HEK293 (cell line): ENCODE measurements around the gene HS3ST5.

Experiments used
- CTCF ChIA-PET: fragments of 350-600 bp; formaldehyde crosslinking; extraction: SDS; loops from one replicate; lab custom pipeline; 2021; ENCODE audit warnings: antibody characterized with exemption; lab: Yijun Ruan, JAX
- POLR2A ChIA-PET: fragments of 300-600 bp; formaldehyde crosslinking; extraction: SDS; loops from one replicate; lab custom pipeline; 2020; ENCODE audit warnings: antibody characterized with exemption, inconsistent platforms; lab: Yijun Ruan, JAX
- H3K27ac ChIP-seq: fragments of 200-500 bp; sonication (Bioruptor generic); 2 replicates; pipeline ENCODE4 v1.5.1; 2014; ENCODE audit warnings: low read depth, low read length, control low read depth, inconsistent platforms; ENCODE audit errors: extremely low read depth
- H3K36me3 ChIP-seq, 2 experiments: fragments of 200-500 bp in 1 of 2; sonication (Bioruptor generic) in 1 of 2; 1 replicate in 1 of 2; 2 replicates in 1 of 2; pipeline ENCODE4 v1.5.1; 2014 to 2017; ENCODE audit warnings: inconsistent platforms in 2 of 2, low read length in 2 of 2; ENCODE audit not compliant: control insufficient read depth in 2 of 2, insufficient read depth in 1 of 2
- H3K4me1 ChIP-seq: fragments of 200-500 bp; sonication (Bioruptor generic); 2 replicates; pipeline ENCODE4 v1.5.1; 2014; ENCODE audit warnings: mild to moderate bottlenecking, low read length, inconsistent platforms; ENCODE audit not compliant: control insufficient read depth, insufficient read depth
- H3K4me3 ChIP-seq: 2 replicates; pipeline ENCODE4 v1.5.1; 2011; ENCODE audit warnings: low read depth, mild to moderate bottlenecking, control low read depth, low read length, moderate library complexity
- H3K9me3 ChIP-seq: fragments of 200-500 bp; sonication (Bioruptor generic); 2 replicates; pipeline ENCODE4 v1.5.1; 2014; ENCODE audit warnings: low read depth, low read length, inconsistent platforms; ENCODE audit not compliant: control insufficient read depth, insufficient read depth
- FEZF1 ChIP-seq: fragments of 450-650 bp; formaldehyde crosslinking; IDR thresholded peaks from 2 replicates; pipeline ENCODE4 v1.5.1; 2016; ENCODE audit warnings: missing biosample characterization, missing genetic modification characterization
- KLF7 ChIP-seq: fragments of 450-650 bp; formaldehyde crosslinking; IDR thresholded peaks from 2 replicates; pipeline ENCODE4 v1.5.1; 2016; ENCODE audit warnings: missing biosample characterization, missing genetic modification characterization, borderline replicate concordance
- KLF8 ChIP-seq: fragments of 450-650 bp; formaldehyde crosslinking; IDR thresholded peaks from 2 replicates; pipeline ENCODE4 v1.5.1; 2016; ENCODE audit warnings: missing biosample characterization, missing genetic modification characterization
- MYNN ChIP-seq: fragments of 450-650 bp; formaldehyde crosslinking; IDR thresholded peaks from 2 replicates; pipeline ENCODE4 v1.5.1; 2016; ENCODE audit warnings: missing biosample characterization, missing genetic modification characterization, borderline replicate concordance
- PRDM10 ChIP-seq: fragments of 450-650 bp; formaldehyde crosslinking; IDR thresholded peaks from 2 replicates; pipeline ENCODE4 v1.5.1; 2016; ENCODE audit warnings: missing biosample characterization, missing genetic modification characterization
- SP3 ChIP-seq: fragments of 450-650 bp; formaldehyde crosslinking; IDR thresholded peaks from 2 replicates; pipeline ENCODE4 v1.5.1; 2016; ENCODE audit warnings: missing biosample characterization, missing genetic modification characterization
- SP7 ChIP-seq: fragments of 450-650 bp; formaldehyde crosslinking; IDR thresholded peaks from 2 replicates; pipeline ENCODE4 v1.5.1; 2016; ENCODE audit warnings: missing biosample characterization, missing genetic modification characterization
- ZNF10 ChIP-seq: fragments of 450-650 bp; formaldehyde crosslinking; IDR thresholded peaks from 2 replicates; pipeline ENCODE4 v1.5.1; 2017; ENCODE audit warnings: missing biosample characterization, missing genetic modification characterization
- ZNF221 ChIP-seq: fragments of 450-650 bp; formaldehyde crosslinking; IDR thresholded peaks from 2 replicates; pipeline ENCODE4 v1.5.1; 2017; ENCODE audit warnings: missing biosample characterization, missing genetic modification characterization, borderline replicate concordance
- ZNF223 ChIP-seq: fragments of 450-650 bp; formaldehyde crosslinking; IDR thresholded peaks from 2 replicates; pipeline ENCODE4 v1.5.1; 2016; ENCODE audit warnings: missing biosample characterization, missing genetic modification characterization
- ZNF23 ChIP-seq: fragments of 450-650 bp; formaldehyde crosslinking; IDR thresholded peaks from 2 replicates; pipeline ENCODE4 v1.5.1; 2016; ENCODE audit warnings: missing biosample characterization, missing genetic modification characterization, borderline replicate concordance
- ZNF24 ChIP-seq: fragments of 450-650 bp; formaldehyde crosslinking; IDR thresholded peaks from 2 replicates; pipeline ENCODE4 v1.5.1; 2016; ENCODE audit warnings: missing biosample characterization, missing genetic modification characterization
- ZNF266 ChIP-seq: fragments of 450-650 bp; formaldehyde crosslinking; IDR thresholded peaks from 2 replicates; pipeline ENCODE4 v1.5.1; 2016; ENCODE audit warnings: missing biosample characterization, missing genetic modification characterization, low read depth
- ZNF292 ChIP-seq: fragments of 450-650 bp; formaldehyde crosslinking; IDR thresholded peaks from 2 replicates; pipeline ENCODE4 v1.5.1; 2016; ENCODE audit warnings: low read depth, missing biosample characterization, missing genetic modification characterization, borderline replicate concordance
- ZNF398 ChIP-seq: fragments of 450-650 bp; formaldehyde crosslinking; IDR thresholded peaks from 2 replicates; pipeline ENCODE4 v1.5.1; 2017; ENCODE audit warnings: missing biosample characterization, missing genetic modification characterization
- ZNF514 ChIP-seq: fragments of 450-650 bp; formaldehyde crosslinking; IDR thresholded peaks from 2 replicates; pipeline ENCODE4 v1.5.1; 2016; ENCODE audit warnings: missing biosample characterization, missing genetic modification characterization
- ZNF560 ChIP-seq: fragments of 450-650 bp; formaldehyde crosslinking; IDR thresholded peaks from 2 replicates; pipeline ENCODE4 v1.5.1; 2017; ENCODE audit warnings: missing biosample characterization, missing genetic modification characterization, borderline replicate concordance
- ZNF610 ChIP-seq: fragments of 450-650 bp; formaldehyde crosslinking; IDR thresholded peaks from 2 replicates; pipeline ENCODE4 v1.5.1; 2016; ENCODE audit warnings: missing biosample characterization, missing genetic modification characterization, borderline replicate concordance
- ZNF623 ChIP-seq: fragments of 450-650 bp; formaldehyde crosslinking; IDR thresholded peaks from 2 replicates; pipeline ENCODE4 v1.5.1; 2016; ENCODE audit warnings: missing biosample characterization, missing genetic modification characterization
- ZNF654 ChIP-seq: fragments of 450-650 bp; formaldehyde crosslinking; IDR thresholded peaks from 2 replicates; pipeline ENCODE4 v1.5.1; 2016; ENCODE audit warnings: low read depth, missing biosample characterization, missing genetic modification characterization
- ZNF658 ChIP-seq: fragments of 450-650 bp; formaldehyde crosslinking; IDR thresholded peaks from 2 replicates; pipeline ENCODE4; 2016; ENCODE audit warnings: missing biosample characterization, missing genetic modification characterization
- ZNF704 ChIP-seq: fragments of 450-650 bp; formaldehyde crosslinking; IDR thresholded peaks from 2 replicates; pipeline ENCODE4 v1.5.1; 2016; ENCODE audit warnings: missing biosample characterization, missing genetic modification characterization
- TF ChIP-seq, protein P1 (sequence below): fragments of 450-650 bp; formaldehyde crosslinking; IDR thresholded peaks from 2 replicates; pipeline ENCODE4 v1.5.1; 2017; ENCODE audit warnings: missing biosample characterization, missing genetic modification characterization

Gene HS3ST5

GRCh38 chr6:114064862-114065261 lies 278.0 kb downstream of the HS3ST5 start (continued):
- no peak for TF ChIP-seq ZNF398 (tag by site-specific recombination)
- TF ChIP-seq ZNF292 (tag by site-specific recombination) = no peak
- TF ChIP-seq SP7 (tag by site-specific recombination) = no peak
- TF ChIP-seq ZNF266 (tag by site-specific recombination) = no peak

DNA sequence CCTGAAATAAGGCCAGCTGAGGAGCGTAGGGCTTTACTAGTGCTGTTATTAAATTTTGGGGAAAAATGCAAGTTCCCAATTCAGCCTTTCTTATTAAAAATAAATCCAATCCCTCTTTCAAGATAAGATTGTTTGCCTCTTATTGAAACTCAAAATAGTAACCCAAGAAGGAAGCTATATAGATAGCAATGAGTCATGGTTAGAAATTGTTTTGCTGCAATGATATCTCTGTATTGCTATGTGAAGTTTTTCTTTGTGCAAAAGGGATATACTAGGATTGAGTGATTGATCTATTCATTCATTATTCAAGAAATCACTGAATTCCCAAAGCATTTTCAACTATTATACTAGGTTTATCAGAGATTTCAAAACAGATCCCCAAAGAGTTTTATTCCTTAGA lies 278.9 kb downstream of the HS3ST5 start:
- CTCF ChIA-PET = interaction anchor here (0.7 to 0.9 kb wide), 3 partner anchors 10 to 33 kb away, joined by 3 to 4 read pairs (median 3); no protein-coding TSS in a partner anchor
- H3K9me3 ChIP-seq = no peaks in the 10 kb centered on the region
- POLR2A ChIA-PET = no interaction called here
- H3K36me3 ChIP-seq = no peaks in the 10 kb centered on the region
- no peak overlapping the region for H3K4me3 ChIP-seq
- TF ChIP-seq ZNF23 (tag by site-specific recombination) (no peak), ZNF658 (tag by site-specific recombination) (no peak), PRDM10 (tag by site-specific recombination) (no peak), ZNF223 (tag by site-specific recombination) (no peak), ZNF10 (tag by site-specific recombination) (no peak), ZNF560 (no peak), ZNF623 (no peak), MYNN (tag by site-specific recombination) (no peak), SP3 (tag by site-specific recombination) (no peak), ZNF610 (tag by site-specific recombination) (no peak), ZNF24 (tag by site-specific recombination) (no peak), FEZF1 (tag by site-specific recombination) (no peak), ZNF654 (no peak), KLF7 (no peak), ZNF221 (tag by site-specific recombination) (no peak), ZNF704 (tag by site-specific recombination) (no peak), KLF8 (tag by site-specific recombination) (no peak), ZNF514 (tag by site-specific recombination) (no peak)
- TF ChIP-seq, protein P1, sequence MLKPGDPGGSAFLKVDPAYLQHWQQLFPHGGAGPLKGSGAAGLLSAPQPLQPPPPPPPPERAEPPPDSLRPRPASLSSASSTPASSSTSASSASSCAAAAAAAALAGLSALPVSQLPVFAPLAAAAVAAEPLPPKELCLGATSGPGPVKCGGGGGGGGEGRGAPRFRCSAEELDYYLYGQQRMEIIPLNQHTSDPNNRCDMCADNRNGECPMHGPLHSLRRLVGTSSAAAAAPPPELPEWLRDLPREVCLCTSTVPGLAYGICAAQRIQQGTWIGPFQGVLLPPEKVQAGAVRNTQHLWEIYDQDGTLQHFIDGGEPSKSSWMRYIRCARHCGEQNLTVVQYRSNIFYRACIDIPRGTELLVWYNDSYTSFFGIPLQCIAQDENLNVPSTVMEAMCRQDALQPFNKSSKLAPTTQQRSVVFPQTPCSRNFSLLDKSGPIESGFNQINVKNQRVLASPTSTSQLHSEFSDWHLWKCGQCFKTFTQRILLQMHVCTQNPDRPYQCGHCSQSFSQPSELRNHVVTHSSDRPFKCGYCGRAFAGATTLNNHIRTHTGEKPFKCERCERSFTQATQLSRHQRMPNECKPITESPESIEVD (tag by site-specific recombination) = no peak
- TF ChIP-seq, all 188 proteins: peak for 0
- no peak overlapping the region for H3K27ac ChIP-seq
- no peaks in the 10 kb centered on the region for H3K4me1 ChIP-seq
